BLaER1 (cell line): ENCODE measurements around the gene IZUMO4.
A peak's percentile ranks its signal among the peaks of the same experiment; 100 is the strongest.

Experiments used
- H3K27ac ChIP-seq: shearing (Covaris generic); formaldehyde crosslinking; 2 replicates; pipeline ENCODE4 v1.8.1; 2022
- H3K27me3 ChIP-seq: shearing (Covaris generic); formaldehyde crosslinking; 2 replicates; pipeline ENCODE4 v1.8.1; 2022
- H3K36me3 ChIP-seq: shearing (Covaris generic); formaldehyde crosslinking; 2 replicates; pipeline ENCODE4 v1.8.1; 2022
- H3K4me1 ChIP-seq: shearing (Covaris generic); formaldehyde crosslinking; 2 replicates; pipeline ENCODE4 v1.8.1; 2022
- H3K4me2 ChIP-seq: shearing (Covaris generic); formaldehyde crosslinking; 2 replicates; pipeline ENCODE4 v1.8.1; 2022
- H3K4me3 ChIP-seq: shearing (Covaris generic); formaldehyde crosslinking; 2 replicates; pipeline ENCODE4 v1.8.1; 2022
- H3K9ac ChIP-seq: shearing (Covaris generic); formaldehyde crosslinking; 2 replicates; pipeline ENCODE4 v1.8.1; 2022
- H3K9me3 ChIP-seq: shearing (Covaris generic); formaldehyde crosslinking; 2 replicates; pipeline ENCODE4 v1.8.1; 2022
- H4K20me1 ChIP-seq: shearing (Covaris generic); formaldehyde crosslinking; 2 replicates; pipeline ENCODE4 v1.8.1; 2022
- Cebpa-rat ChIP-seq: shearing (Covaris generic); IDR thresholded peaks from 2 replicates; pipeline ENCODE4 v1.8.1; 2022

The IZUMO4 gene

GRCh38 chr19:2064788-2065524 is 31.8 kb upstream of the IZUMO4 start:
- no peak for TF ChIP-seq Cebpa-rat
- no peak overlapping the region for H3K4me3 ChIP-seq
- peak overlapping the region; percentile 37 for H3K27ac ChIP-seq
- no peaks in the 10 kb centered on the region for H4K20me1 ChIP-seq
- no peaks in the 10 kb centered on the region for H3K9me3 ChIP-seq
- H3K36me3 ChIP-seq: no peaks in the 10 kb centered on the region
- no peak overlapping the region for H3K9ac ChIP-seq
- peak overlapping the region; percentile 93 for H3K4me2 ChIP-seq
- H3K27me3 ChIP-seq: no peaks in the 10 kb centered on the region
- peaks cover 69% of the 10 kb centered on the region for H3K4me1 ChIP-seq

DNA sequence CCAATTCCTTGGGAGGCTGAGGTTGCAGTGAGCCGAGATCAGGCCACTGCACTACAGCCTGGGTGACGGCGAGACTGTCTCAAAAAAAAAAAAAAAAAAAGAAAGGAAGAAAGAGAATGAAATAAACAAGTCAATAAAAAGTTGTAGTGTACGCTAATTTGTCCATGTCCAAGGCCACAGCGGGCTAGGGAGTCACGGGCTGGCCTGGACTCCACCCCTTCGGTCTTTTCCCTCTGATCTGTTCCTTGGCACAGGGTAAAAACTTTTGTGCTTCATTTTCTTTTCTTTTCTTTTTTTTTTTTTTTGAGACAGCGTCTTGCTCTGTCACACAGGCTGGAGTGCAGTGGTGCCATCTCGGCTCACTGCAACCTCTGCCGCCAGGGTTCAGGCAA is 26.3 kb upstream of the IZUMO4 start:
- H3K27ac ChIP-seq: no peak overlapping the region
- H3K27me3 ChIP-seq: no peaks in the 10 kb centered on the region
- H3K4me3 ChIP-seq: no peak overlapping the region
- TF ChIP-seq Cebpa-rat: no peak
- H3K36me3 ChIP-seq: peaks cover 41% of the 10 kb centered on the region
- peaks cover 54% of the 10 kb centered on the region for H3K4me1 ChIP-seq
- no peak overlapping the region for H3K4me2 ChIP-seq
- peaks cover 7% of the 10 kb centered on the region; the same call in 1 of the 2 replicates for H4K20me1 ChIP-seq
- no peak overlapping the region for H3K9ac ChIP-seq
- H3K9me3 ChIP-seq: no peaks in the 10 kb centered on the region

DNA sequence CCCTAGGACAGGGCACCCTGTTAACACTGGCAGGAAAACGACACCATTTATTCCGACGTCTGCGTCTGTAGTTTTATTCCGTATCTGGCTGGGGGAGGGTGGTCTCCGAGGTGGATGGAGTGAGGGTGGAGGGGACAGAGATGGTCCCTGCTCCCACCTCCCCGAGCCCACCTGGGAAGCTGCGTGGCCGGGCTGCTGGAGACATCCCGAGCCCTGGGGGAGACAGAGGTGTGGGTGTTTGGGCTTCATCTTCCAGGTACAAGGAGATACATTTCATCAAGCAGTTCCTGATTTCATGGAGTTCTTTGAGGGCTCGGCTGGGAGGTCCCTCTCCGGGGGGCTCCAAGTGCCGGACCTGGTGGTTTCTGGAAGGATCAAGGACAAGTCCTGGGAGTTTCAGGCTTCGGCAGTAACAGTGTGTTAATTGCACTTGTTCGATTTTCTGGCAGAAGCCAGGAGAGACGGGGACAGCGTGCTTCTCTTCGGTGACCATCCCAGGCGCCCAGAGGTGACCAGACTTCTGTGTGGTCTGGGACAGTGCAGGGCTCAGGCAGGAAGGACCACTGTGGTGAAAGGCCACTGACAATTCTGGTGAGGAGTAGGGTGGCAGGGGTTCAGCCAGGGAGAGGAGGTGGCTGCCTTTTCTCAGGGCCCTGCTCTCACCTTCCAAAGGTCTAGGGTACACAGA is 25.6 kb upstream of the IZUMO4 start:
- Histone ChIP-seq H3K4me3 (no peak overlapping the region), H3K9ac (no peak overlapping the region), H3K4me1 (peaks cover 61% of the 10 kb centered on the region), H3K9me3 (no peaks in the 10 kb centered on the region), H3K36me3 (peaks cover 44% of the 10 kb centered on the region), H3K4me2 (no peak overlapping the region), H3K27me3 (no peaks in the 10 kb centered on the region), H3K27ac (no peak overlapping the region), H4K20me1 (peaks cover 14% of the 10 kb centered on the region; the same call in 1 of the 2 replicates)
- no peak for TF ChIP-seq Cebpa-rat

DNA sequence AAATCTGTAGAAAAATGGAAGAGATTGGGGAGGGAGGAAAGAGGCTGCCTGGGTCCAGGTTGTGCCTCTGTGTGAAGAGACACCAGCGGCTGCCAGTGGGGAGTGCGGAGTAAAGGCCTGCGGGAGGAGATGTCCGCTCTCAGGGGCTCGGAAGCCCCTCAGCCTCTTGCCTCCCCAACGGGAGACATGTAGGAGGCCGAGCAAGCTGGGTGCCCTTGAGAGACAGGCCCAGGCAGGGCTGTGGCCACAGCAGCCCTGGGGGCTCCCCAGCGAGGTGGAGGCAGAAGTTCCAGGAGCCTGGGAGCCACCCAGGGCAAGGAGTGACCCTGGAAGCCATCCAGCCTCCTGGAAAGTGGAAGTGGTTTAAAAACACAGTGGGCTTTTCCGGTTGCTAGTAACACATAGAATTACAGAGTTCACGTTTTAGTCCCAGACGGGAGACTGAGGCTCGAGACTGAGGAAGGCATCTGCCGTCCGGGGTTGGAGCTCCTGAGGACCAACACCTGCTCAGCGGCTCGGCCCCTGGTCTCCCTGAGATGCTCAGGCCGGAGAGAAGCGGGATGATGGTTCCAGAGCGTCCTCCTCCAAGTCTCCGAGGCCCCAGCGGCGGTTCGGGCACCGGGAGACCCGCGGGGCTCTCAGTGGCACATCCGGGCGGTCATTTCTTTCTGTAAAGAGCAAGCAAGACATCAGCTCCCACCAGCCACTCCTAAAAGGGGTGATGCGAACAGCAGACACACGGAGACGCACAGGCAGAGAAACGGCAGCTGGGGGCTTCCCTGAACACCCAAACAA is 23.8 kb upstream of the IZUMO4 start:
- Histone ChIP-seq H3K9me3 (no peaks in the 10 kb centered on the region), H3K36me3 (peaks cover 52% of the 10 kb centered on the region)

DNA sequence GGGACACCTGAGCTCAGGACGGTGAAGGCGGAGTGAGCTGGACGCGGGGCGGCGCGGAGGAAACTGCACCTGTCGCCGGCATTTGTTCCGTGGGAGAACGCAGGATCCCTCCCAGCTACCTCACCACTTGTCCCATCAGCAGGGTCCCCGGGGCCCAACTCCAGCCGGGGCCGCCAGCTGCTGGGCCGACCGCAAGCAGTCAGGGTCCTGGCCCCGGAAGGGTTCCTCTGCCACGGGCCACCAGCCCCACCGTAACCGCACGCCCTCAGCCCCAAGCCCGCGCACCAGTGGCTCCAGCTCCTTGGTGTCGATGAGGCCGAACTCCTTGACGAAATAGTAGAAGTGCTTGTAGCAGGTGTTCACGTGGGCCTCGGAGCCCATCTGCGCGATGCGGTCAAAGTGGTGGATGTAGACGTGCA is 20.2 kb upstream of the IZUMO4 start:
- H3K4me2 ChIP-seq: peak overlapping the region; percentile 85
- no peaks in the 10 kb centered on the region for H3K27me3 ChIP-seq
- H3K9ac ChIP-seq: peak overlapping the region; percentile 12; the same call in 1 of the 2 replicates
- TF ChIP-seq Cebpa-rat: no peak
- peaks cover 70% of the 10 kb centered on the region for H3K36me3 ChIP-seq
- no peaks in the 10 kb centered on the region for H3K9me3 ChIP-seq
- peak overlapping the region; percentile 80 for H3K27ac ChIP-seq
- H3K4me3 ChIP-seq: peak overlapping the region; percentile 23; the same call in 1 of the 2 replicates
- peaks cover 86% of the 10 kb centered on the region for H3K4me1 ChIP-seq
- peaks cover 64% of the 10 kb centered on the region for H4K20me1 ChIP-seq

More for the DNA sequence above, 23.8 kb upstream of the IZUMO4 start:
- Histone ChIP-seq H3K27me3 (no peaks in the 10 kb centered on the region), H3K9ac (no peak overlapping the region), H3K4me1 (peaks cover 71% of the 10 kb centered on the region), H4K20me1 (peaks cover 32% of the 10 kb centered on the region), H3K4me3 (no peak overlapping the region), H3K27ac (peak overlapping the region; percentile 16; the same call in 1 of the 2 replicates), H3K4me2 (no peak overlapping the region; the same call in 1 of the 2 replicates)
- TF ChIP-seq Cebpa-rat: no peak

GRCh38 chr19:2077398-2077797 is 19.3 kb upstream of the IZUMO4 start:
- H3K27me3 ChIP-seq: no peaks in the 10 kb centered on the region
- no peak for TF ChIP-seq Cebpa-rat
- peaks cover 95% of the 10 kb centered on the region for H3K4me1 ChIP-seq
- peak overlapping the region; percentile 85 for H3K4me2 ChIP-seq
- H3K36me3 ChIP-seq: peaks cover 61% of the 10 kb centered on the region
- no peak overlapping the region for H3K4me3 ChIP-seq
- H3K9ac ChIP-seq: no peak overlapping the region
- no peaks in the 10 kb centered on the region for H3K9me3 ChIP-seq
- H3K27ac ChIP-seq: peak overlapping the region; percentile 69
- peaks cover 73% of the 10 kb centered on the region for H4K20me1 ChIP-seq

- H3K27ac ChIP-seq: peak overlapping the region; percentile 69; the same call in 1 of the 2 replicates
- H3K4me3 ChIP-seq: no peak overlapping the region
- H3K36me3 ChIP-seq: peaks cover 55% of the 10 kb centered on the region
- peaks cover 100% of the 10 kb centered on the region for H3K4me1 ChIP-seq
- peak overlapping the region; percentile 85 for H3K4me2 ChIP-seq
- peaks cover 79% of the 10 kb centered on the region for H4K20me1 ChIP-seq
- no peaks in the 10 kb centered on the region for H3K9me3 ChIP-seq
- no peak for TF ChIP-seq Cebpa-rat
- no peak overlapping the region for H3K9ac ChIP-seq
- H3K27me3 ChIP-seq: no peaks in the 10 kb centered on the region
Observed at GRCh38 chr19:2077833-2078619, 18.7 kb upstream of the IZUMO4 start.

DNA sequence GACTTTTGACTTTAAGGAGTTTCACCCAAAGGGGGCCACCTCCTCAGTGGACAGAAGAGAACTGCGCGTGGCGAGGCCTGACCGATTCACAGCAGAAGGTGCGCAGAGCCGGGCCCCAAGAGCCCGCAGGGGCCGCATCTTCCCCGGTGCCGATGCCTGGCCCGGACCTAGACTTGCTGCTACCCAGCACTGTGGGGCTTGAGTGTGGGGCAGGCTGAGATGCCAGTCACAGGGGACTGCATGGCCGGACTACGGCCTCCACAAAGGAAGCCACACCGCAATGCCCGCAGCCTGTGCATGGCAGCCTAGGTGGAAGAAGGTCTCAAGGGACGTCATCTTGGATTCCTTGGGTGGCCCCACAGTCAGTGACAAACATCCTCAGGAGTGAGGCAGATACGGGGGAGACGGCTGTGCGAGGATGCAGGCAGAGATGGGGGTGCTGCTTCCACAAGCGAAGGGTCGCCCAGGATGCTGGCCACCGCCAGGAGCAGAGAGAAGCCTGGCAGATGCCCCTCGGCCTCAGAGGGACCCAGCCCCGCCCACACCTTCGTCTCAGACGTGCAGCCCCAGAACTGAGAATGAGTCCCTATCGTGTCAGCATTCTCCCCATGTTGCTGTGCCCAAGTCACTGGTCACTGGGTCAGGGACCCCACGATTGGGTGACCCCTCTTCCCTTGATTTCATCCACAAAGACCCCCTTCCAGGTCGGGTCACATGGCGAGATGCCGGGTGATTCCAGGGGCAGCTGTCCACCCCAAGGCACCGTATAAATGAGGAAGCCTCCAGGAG is 17.4 kb upstream of the IZUMO4 start:
- H3K27ac ChIP-seq: no peak overlapping the region
- H3K4me2 ChIP-seq: peak overlapping the region; percentile 55
- H3K4me1 ChIP-seq: peaks cover 100% of the 10 kb centered on the region
- no peak overlapping the region for H3K4me3 ChIP-seq
- H4K20me1 ChIP-seq: peaks cover 92% of the 10 kb centered on the region
- no peak for TF ChIP-seq Cebpa-rat
- no peaks in the 10 kb centered on the region for H3K9me3 ChIP-seq
- peaks cover 48% of the 10 kb centered on the region for H3K36me3 ChIP-seq
- H3K9ac ChIP-seq: 0 out of 2 replicates have a peak overlapping the region, but pooled peaks have one; percentile 29
- H3K27me3 ChIP-seq: no peaks in the 10 kb centered on the region
